ENCODE measurements around the gene FAHD1. TPM values are rescaled to one million over a fixed set of nuclear protein-coding genes. Genes with fewer than 3 reads are reported as not detected.

Gene FAHD1
- total RNA-seq, 4 donors from 2014 or later, result 47.4 to 84.7 (median 49.1) TPM

DNA sequence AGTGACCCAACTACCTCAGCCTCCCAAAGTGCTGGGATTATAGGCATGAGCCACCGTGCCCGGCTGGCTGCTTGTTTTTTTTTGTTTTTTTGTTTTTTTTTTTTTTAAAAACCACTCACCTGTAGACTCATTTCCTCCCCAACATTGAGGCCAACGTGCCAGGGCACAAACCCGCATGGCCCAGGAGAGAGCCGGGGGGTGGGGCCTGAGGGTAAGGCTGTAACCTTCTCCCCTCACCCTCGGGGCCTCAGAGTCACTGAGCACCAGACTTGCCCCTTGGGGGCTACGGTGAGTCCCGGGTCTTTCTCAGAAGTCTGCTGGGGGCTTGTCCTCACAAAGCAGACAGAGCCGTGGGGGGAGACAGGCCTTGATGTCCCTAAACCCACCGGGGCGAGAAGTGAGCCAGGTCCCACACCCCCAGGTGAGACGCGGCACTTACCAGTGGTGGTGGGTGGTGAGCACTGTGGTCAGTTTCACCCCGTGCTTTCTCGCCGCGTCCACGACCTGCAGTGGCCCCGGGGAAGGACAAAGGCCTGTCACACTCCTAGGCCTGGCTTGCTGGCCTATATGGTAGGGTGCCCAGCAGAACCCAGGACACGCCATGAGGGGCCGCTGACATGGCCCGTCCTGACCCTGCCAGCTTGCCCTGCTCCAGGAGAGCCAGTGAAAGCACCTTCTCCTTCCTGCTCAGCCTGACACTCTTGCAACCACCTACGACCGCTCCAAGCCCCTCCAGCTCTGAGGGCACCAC, 5.0 kb upstream of the FAHD1 start:
- TF ChIP-seq POLR2AphosphoS5 (IDR thresholded peaks at IDR 0.05) (no peak), EP300 (IDR thresholded peaks at IDR 0.05) (no peak), POLR2A (IDR thresholded peaks at IDR 0.05) (no peak)
- TF ChIP-seq, protein P1, sequence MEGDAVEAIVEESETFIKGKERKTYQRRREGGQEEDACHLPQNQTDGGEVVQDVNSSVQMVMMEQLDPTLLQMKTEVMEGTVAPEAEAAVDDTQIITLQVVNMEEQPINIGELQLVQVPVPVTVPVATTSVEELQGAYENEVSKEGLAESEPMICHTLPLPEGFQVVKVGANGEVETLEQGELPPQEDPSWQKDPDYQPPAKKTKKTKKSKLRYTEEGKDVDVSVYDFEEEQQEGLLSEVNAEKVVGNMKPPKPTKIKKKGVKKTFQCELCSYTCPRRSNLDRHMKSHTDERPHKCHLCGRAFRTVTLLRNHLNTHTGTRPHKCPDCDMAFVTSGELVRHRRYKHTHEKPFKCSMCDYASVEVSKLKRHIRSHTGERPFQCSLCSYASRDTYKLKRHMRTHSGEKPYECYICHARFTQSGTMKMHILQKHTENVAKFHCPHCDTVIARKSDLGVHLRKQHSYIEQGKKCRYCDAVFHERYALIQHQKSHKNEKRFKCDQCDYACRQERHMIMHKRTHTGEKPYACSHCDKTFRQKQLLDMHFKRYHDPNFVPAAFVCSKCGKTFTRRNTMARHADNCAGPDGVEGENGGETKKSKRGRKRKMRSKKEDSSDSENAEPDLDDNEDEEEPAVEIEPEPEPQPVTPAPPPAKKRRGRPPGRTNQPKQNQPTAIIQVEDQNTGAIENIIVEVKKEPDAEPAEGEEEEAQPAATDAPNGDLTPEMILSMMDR (IDR thresholded peaks at IDR 0.05), result no peak
- H3K27me3 ChIP-seq, result no peaks in the 10 kb centered on the region
- peaks cover 54% of the 10 kb centered on the region for H3K36me3 ChIP-seq
- H3K9me3 ChIP-seq, result no peaks in the 10 kb centered on the region
- H3K27ac ChIP-seq, result no peak overlapping the region
- DNase-seq (ENCODE audit: low spot score in 2 of 2), result no peak
- H3K4me3 ChIP-seq, result no peak overlapping the region
- 87% methylated on average over 13 of the region's 24 CpGs for WGBS
- peaks cover 13% of the 10 kb centered on the region for H3K4me1 ChIP-seq

DNA sequence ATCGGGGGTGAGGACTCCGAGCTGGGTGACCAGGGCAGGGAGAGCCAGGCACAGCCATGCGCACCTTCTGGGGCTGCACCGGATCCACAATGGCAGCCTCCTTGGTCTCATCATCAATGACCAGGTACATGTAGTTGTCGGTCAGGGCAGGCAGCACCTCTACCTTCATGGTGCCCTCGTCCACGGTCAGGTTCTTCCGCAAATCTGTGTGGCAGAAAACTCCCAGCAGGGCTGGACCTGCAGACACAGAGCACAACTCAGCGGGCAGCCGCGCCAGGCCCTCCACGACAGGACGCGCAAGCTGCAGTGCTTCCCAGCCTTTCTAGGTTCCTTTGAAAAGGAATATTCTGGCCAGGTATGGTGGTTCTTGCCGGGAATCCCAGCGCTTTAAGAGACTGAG, 4.2 kb upstream of the FAHD1 start:
- Histone ChIP-seq H3K36me3 (peaks cover 46% of the 10 kb centered on the region), H3K4me3 (no peak overlapping the region), H3K27me3 (no peaks in the 10 kb centered on the region), H3K4me1 (peaks cover 19% of the 10 kb centered on the region), H3K27ac (no peak overlapping the region), H3K9me3 (no peaks in the 10 kb centered on the region)
- WGBS, result 94% methylated on average over 16 of the region's 16 CpGs
- no peak for TF ChIP-seq POLR2A (IDR thresholded peaks at IDR 0.05)
- no peak for DNase-seq (ENCODE audit: low spot score in 2 of 2)

DNA sequence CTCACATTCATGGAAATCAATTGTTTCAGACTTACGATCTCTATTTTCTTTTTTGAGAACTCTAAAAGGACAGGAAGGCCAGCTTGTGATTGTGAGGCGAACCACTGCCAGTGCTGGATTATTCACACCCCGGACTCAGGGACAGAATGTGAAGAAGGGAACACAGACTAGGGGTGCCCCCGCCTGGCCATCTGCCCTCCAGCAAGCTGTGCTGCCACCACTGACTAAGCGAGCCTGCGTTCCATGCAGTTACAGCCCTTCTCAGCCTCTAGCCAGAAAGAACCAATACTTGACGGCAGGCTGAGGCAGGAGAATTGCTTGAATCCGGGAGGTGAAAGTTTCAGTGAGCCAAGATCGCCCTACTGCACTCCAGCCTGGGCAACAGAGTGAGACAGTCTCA, 3.2 kb upstream of the FAHD1 start:
- H3K36me3 ChIP-seq, result peaks cover 36% of the 10 kb centered on the region
- H3K27me3 ChIP-seq, result no peaks in the 10 kb centered on the region
- DNase-seq (ENCODE audit: low spot score in 2 of 2), result peak in 1 of 2 donors; percentile 69
- peaks cover 29% of the 10 kb centered on the region for H3K4me1 ChIP-seq
- WGBS, result 68% methylated on average over 9 of the region's 9 CpGs
- H3K27ac ChIP-seq, result no peak overlapping the region
- H3K9me3 ChIP-seq, result no peaks in the 10 kb centered on the region
- TF ChIP-seq POLR2A (IDR thresholded peaks at IDR 0.05), result no peak
- TF ChIP-seq, protein P1 (IDR thresholded peaks at IDR 0.05), result no peak
- TF ChIP-seq EP300 (IDR thresholded peaks at IDR 0.05), result no peak
- TF ChIP-seq POLR2AphosphoS5 (IDR thresholded peaks at IDR 0.05), result no peak
- no peak overlapping the region for H3K4me3 ChIP-seq

DNA sequence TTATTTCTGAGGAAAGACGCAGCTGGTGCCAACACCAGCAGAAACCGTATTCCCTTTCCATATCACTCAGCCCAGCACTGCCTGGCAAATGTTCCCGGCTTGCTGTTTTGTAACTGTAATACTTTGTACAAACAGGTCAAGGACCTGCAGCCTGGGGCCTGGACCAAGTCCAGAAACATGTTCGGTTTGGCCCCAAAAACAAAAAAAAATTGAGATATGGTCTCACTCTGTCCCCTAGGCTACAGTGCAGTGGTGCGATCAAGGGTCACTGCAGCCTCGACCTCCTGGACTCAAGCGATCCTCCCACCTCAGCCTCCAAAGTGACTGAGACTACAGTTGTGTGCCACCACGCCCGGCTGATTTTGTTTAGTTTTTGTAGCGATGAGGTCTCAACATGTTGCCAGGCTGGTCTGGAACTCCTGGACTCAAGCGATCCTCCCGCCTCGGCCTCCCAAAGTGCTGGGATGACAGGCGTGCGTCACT, 1.6 kb upstream of the FAHD1 start:
- TF ChIP-seq POLR2AphosphoS5 (IDR thresholded peaks at IDR 0.05), result no peak
- TF ChIP-seq EP300 (IDR thresholded peaks at IDR 0.05), result no peak
- no peak for TF ChIP-seq POLR2A (IDR thresholded peaks at IDR 0.05)
- TF ChIP-seq, protein P1 (IDR thresholded peaks at IDR 0.05), result no peak
- Histone ChIP-seq H3K4me3 (peak overlapping the region; percentile 93), H3K36me3 (peaks cover 21% of the 10 kb centered on the region), H3K9me3 (no peaks in the 10 kb centered on the region), H3K27me3 (no peaks in the 10 kb centered on the region), H3K27ac (no peak overlapping the region), H3K4me1 (peaks cover 45% of the 10 kb centered on the region)
- 59% methylated on average over 15 of the region's 15 CpGs for WGBS
- peak in 1 of 2 donors; percentile 49 for DNase-seq (ENCODE audit: low spot score in 2 of 2)

DNA sequence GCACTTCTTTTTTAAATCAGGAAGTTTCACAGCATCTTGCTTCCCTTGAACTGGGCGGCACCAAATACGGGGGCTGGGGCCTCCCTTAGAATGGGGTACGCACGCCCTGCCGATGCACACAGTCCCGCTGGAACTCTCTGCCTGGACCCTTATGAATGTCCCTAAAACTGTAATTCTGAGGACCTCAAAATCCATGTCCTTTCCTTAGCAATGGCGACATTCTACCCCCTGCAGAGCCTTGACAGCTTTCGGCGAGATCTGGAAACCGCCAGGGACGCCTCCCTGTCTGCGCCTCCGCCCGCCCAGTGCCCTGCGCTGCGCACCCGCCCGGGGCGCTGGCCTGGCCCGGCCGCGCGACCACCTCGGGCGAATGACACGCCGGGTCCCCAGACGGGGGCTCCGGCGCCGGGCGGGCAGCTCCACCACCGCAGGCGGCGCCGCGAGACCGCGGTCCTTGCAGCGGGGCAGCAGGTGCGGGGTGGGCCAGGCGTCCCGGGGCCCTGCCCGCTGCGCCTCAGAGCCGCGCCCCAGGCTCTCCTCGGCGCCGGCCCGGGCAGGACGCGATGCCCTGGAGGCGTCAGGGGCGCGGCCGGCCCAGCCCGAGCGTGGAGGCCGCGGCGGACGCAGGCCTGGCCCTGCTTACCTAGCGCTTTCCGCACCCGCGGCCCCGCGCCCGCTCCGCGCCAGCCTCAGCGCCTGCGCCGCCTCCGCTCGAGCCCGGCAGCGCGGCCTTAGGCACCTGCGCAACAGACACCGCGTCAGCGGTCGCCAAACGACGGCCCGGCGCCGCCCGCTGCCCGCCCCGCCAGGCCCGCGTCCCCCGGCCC, 929 bp upstream of the FAHD1 start:
- Histone ChIP-seq H3K27me3 (no peaks in the 10 kb centered on the region), H3K4me3 (peak overlapping the region; percentile 93), H3K27ac (peak overlapping the region; percentile 90), H3K36me3 (peaks cover 18% of the 10 kb centered on the region), H3K4me1 (peaks cover 51% of the 10 kb centered on the region), H3K9me3 (no peaks in the 10 kb centered on the region)
- TF ChIP-seq POLR2A (IDR thresholded peaks at IDR 0.05) (no peak), EP300 (IDR thresholded peaks at IDR 0.05) (no peak), POLR2AphosphoS5 (IDR thresholded peaks at IDR 0.05) (no peak)
- 7% methylated on average over 9 of the region's 96 CpGs for WGBS
- DNase-seq (ENCODE audit: low spot score in 2 of 2), result peak in 1 of 2 donors; percentile 70
